Loucy (cell line): ENCODE results near the gene RIPOR2.

Source experiments
- CTCF ChIP-seq: fragments of 200-600 bp; sonication (generic); conservative IDR thresholded peaks from 2 replicates; pipeline ENCODE4 v1.5.1; 2014; ENCODE audit warnings: mild to moderate bottlenecking, antibody characterized with exemption, low read length
- EZH2phosphoT487 ChIP-seq: fragments of 200-600 bp; IDR thresholded peaks from 2 replicates; pipeline ENCODE4 v1.6.1; 2018; ENCODE audit warnings: antibody characterized with exemption, mild to moderate bottlenecking, moderate library complexity, borderline replicate concordance

- TF ChIP-seq CTCF (no peak), EZH2phosphoT487 (no peak)
These were observed 61.6 kb downstream of the RIPOR2 start for GRCh38 chr6:24874128-24874527.
